HG03066 (cell line): ENCODE results near the gene STRADA.

Experiments used
- ATAC-seq: cut with Tn5 transposase; IDR thresholded peaks from one replicate; pipeline ENCODE4 v1.9.1; 2021; ENCODE audit warnings: low read depth; ENCODE audit not compliant: unreplicated experiment

The STRADA gene

GRCh38 chr17:63741408-63742173, at the start of gene STRADA:
STRADA (minus strand) TSS chr17:63741799; CDS start chr17:63728369, 13,430 bp downstream.
- peak; percentile 91 for ATAC-seq

- ATAC-seq = no peak
Observed at GRCh38 chr17:63790057-63790456, 48.5 kb upstream of the STRADA start.

GRCh38 chr17:63786971-63787711, 45.5 kb upstream of the STRADA start:
- ATAC-seq = no peak

GRCh38 chr17:63786117-63786516, 44.5 kb upstream of the STRADA start:
- ATAC-seq = no peak

GRCh38 chr17:63785556-63785955, 44.0 kb upstream of the STRADA start:
- ATAC-seq = no peak

GRCh38 chr17:63783522-63783921, 41.9 kb upstream of the STRADA start:
- no peak for ATAC-seq

- ATAC-seq = no peak
Observed at GRCh38 chr17:63780928-63781327, 39.3 kb upstream of the STRADA start.

GRCh38 chr17:63780507-63780906, 38.9 kb upstream of the STRADA start:
- ATAC-seq = no peak

GRCh38 chr17:63775420-63775819, 33.8 kb upstream of the STRADA start:
- ATAC-seq = no peak

- ATAC-seq = no peak
Observed at GRCh38 chr17:63774969-63775265, 33.3 kb upstream of the STRADA start.

- peak; percentile 14 for ATAC-seq
Observed at GRCh38 chr17:63774141-63774968, 32.8 kb upstream of the STRADA start, which contains the start of gene DDX42. DDX42 (plus strand) TSS chr17:63774170; CDS start chr17:63787050, 12,880 bp downstream.

GRCh38 chr17:63773272-63774140, 31.9 kb upstream of the STRADA start, which contains the start of gene CCDC47:
CCDC47 (minus strand) TSS chr17:63773597; CDS start chr17:63766175, 7,422 bp downstream.
- ATAC-seq = peak; percentile 86

GRCh38 chr17:63772801-63773271, 31.2 kb upstream of the STRADA start:
- no peak for ATAC-seq

- no peak for ATAC-seq
Observed at GRCh38 chr17:63768433-63768832, 26.8 kb upstream of the STRADA start.

GRCh38 chr17:63766754-63767153, 25.2 kb upstream of the STRADA start:
- ATAC-seq = no peak

- ATAC-seq = no peak
Observed at GRCh38 chr17:63764716-63765115, 23.1 kb upstream of the STRADA start.

- no peak for ATAC-seq
Observed at GRCh38 chr17:63762161-63763078, 20.8 kb upstream of the STRADA start.

- ATAC-seq = no peak
Observed at GRCh38 chr17:63760771-63761539, 19.4 kb upstream of the STRADA start.
